Upper lobe of left lung (tissue), 6 donors: ENCODE results near the gene CLIP2. TPM values are rescaled to one million over a fixed set of nuclear protein-coding genes. Genes with fewer than 3 reads are reported as not detected.

Experiments used
- ATAC-seq, 2 donors: fragments of 200-7000 bp; cut with Tn5 transposase; one replicate each; pipeline ENCODE4 v1.9.1; 2022; ENCODE audit warnings: mild to moderate bottlenecking in 2 of 2, moderate library complexity in 2 of 2; ENCODE audit not compliant: low FRiP score in 2 of 2
- DNase-seq, 2 donors: peaks; one replicate each; pipeline ENCODE4 v3.0.0-alpha.2; 2019 to 2020
- H3K27ac ChIP-seq, 4 donors: fragments of 200-600 bp; sonication (generic); one replicate each; pipeline ENCODE4 v1.5.1; 2016 to 2019
- H3K27me3 ChIP-seq, 4 donors: fragments of 200-600 bp; sonication (generic); one replicate each; pipeline ENCODE4 v1.5.1; 2017 to 2019
- H3K36me3 ChIP-seq, 4 donors: fragments of 200-600 bp; sonication (generic); one replicate each; pipeline ENCODE4 v1.5.1; 2016 to 2019
- H3K4me1 ChIP-seq, 4 donors: fragments of 200-600 bp; sonication (generic); one replicate each; pipeline ENCODE4 v1.5.1; 2018 to 2019
- H3K4me3 ChIP-seq, 4 donors: fragments of 200-600 bp; sonication (generic); one replicate each; pipeline ENCODE4 v1.5.1; 2017 to 2019; ENCODE audit warnings: mild to moderate bottlenecking in 2 of 4, moderate library complexity in 1 of 4
- H3K9me3 ChIP-seq, 4 donors: fragments of 200-600 bp; sonication (generic); one replicate each; pipeline ENCODE4 v1.5.1; 2018 to 2019
- CTCF ChIP-seq, 6 experiments: fragments of 450-650 bp in 4 of 6; fragments of 200-600 bp in 2 of 6; sonication (generic) in 2 of 6; IDR thresholded peaks; one replicate each; pipeline ENCODE4 v1.5.1; 2016 to 2019; ENCODE audit warnings: antibody characterized with exemption in 6 of 6
- EP300 ChIP-seq, 4 donors: sonication (generic); formaldehyde crosslinking; IDR thresholded peaks; one replicate each; pipeline ENCODE4 v1.5.1; 2017; ENCODE audit warnings: antibody characterized with exemption in 4 of 4, control low read depth in 2 of 4
- POLR2A ChIP-seq, 4 donors: fragments of 450-650 bp; IDR thresholded peaks; one replicate each; pipeline ENCODE4 v1.5.1; 2016 to 2017; ENCODE audit warnings: antibody characterized with exemption in 4 of 4, mild to moderate bottlenecking in 2 of 4
- POLR2AphosphoS5 ChIP-seq, 2 donors: sonication (generic); formaldehyde crosslinking; IDR thresholded peaks; one replicate each; pipeline ENCODE4 v1.5.1; 2017; ENCODE audit warnings: antibody characterized with exemption in 2 of 2
- WGBS, 2 donors: methylation state at CpG; one replicate each; pipeline ENCODE4 v1.1.5; 2017 to 2018; 5-methylcytosine and 5-hydroxymethylcytosine counted together
- total RNA-seq, 6 donors: library from RNA; depleted of rRNA in 4 of 6; stranded (reverse); fragments of >200 nt in 4 of 6; gene quantifications; one replicate each; pipeline versions ENCODE4 v1.1.0 to v1.2.1, GENCODE V29; 2016 to 2021
- donor health status: DM: no; HTN: no; CAD: no; lungs with moderate emphysema.
- donor health status: DM: no; HTN: yes; CAD: no; lungs with severe emphysema.

The CLIP2 gene
- total RNA-seq, 6 donors from 2014 or later: 12.1 to 55.5 (median 24.8) TPM

GRCh38 chr7:74454021-74454924, 165.1 kb downstream of the CLIP2 start:
- Histone ChIP-seq H3K36me3 (no peaks in the 10 kb centered on the region), H3K27ac (peak overlapping the region; percentile 80 to 91 (median 86)), H3K9me3 (no peaks in the 10 kb centered on the region), H3K27me3 (no peaks in the 10 kb centered on the region), H3K4me3 (peak overlapping the region; percentile 57 to 73 (median 66)), H3K4me1 (peaks cover 17 to 28% (median 20%) of the 10 kb centered on the region in 4 donors)
- 5 to 10% methylated on average over 2 to 17 of the region's 61 CpGs for WGBS, 2 donors
- TF ChIP-seq EP300 (IDR thresholded peaks at IDR 0.05) (no peak), POLR2A (IDR thresholded peaks at IDR 0.05) (peak in 2 of 4 donors; percentile 21 to 31)
- DNase-seq: peak in 1 of 2 donors; percentile 87
- ATAC-seq: peak; percentile 2

- Histone ChIP-seq H3K27me3 (no peaks in the 10 kb centered on the region), H3K4me3 (peak overlapping the region; percentile 57 to 73 (median 66)), H3K9me3 (no peaks in the 10 kb centered on the region), H3K4me1 (peaks cover 17 to 28% (median 20%) of the 10 kb centered on the region in 4 donors), H3K36me3 (no peaks in the 10 kb centered on the region), H3K27ac (peak overlapping the region; percentile 80 to 91 (median 86))
- DNase-seq: peak in 1 of 2 donors; percentile 70
- 73 to 87% methylated on average over 3 to 9 of the region's 11 CpGs for WGBS, 2 donors
- TF ChIP-seq EP300 (IDR thresholded peaks at IDR 0.05): no peak
- peak in 1 of 2 donors; percentile 1 for ATAC-seq
These were observed 165.7 kb downstream of the CLIP2 start for GRCh38 chr7:74454925-74455288.

- peak in 1 of 2 donors; percentile 42 for ATAC-seq
These were observed 166.1 kb downstream of the CLIP2 start for GRCh38 chr7:74455291-74455804.

More at GRCh38 chr7:74455291-74455804, 166.1 kb downstream of the CLIP2 start:
- Histone ChIP-seq H3K36me3 (no peaks in the 10 kb centered on the region), H3K27me3 (no peaks in the 10 kb centered on the region), H3K4me3 (peak overlapping the region; percentile 4 to 73 (median 64)), H3K4me1 (peaks cover 17 to 28% (median 20%) of the 10 kb centered on the region in 4 donors), H3K9me3 (no peaks in the 10 kb centered on the region), H3K27ac (peak overlapping the region; percentile 80 to 91 (median 86))
- peak in 1 of 2 donors; percentile 64 for DNase-seq
- TF ChIP-seq POLR2AphosphoS5 (IDR thresholded peaks at IDR 0.05) (peak in 1 of 2 donors; percentile 16), POLR2A (IDR thresholded peaks at IDR 0.05) (peak in 2 of 4 donors; percentile 40 to 57), CTCF (IDR thresholded peaks at IDR 0.05) (no peak), EP300 (IDR thresholded peaks at IDR 0.05) (no peak)
- 64 to 70% methylated on average over 9 to 13 of the region's 13 CpGs for WGBS, 2 donors

Other genes starting within 250 kb of the CLIP2 start
- 10 to 100 TPM; 15.9 to 51.9 (median 33.0) TPM for gene LIMK1, start 205.6 kb upstream of the CLIP2 start, total RNA-seq
- gene EIF4H, start 115.1 kb upstream of the CLIP2 start, total RNA-seq: 100 to 1,000 TPM; 123 to 238 (median 203) TPM
- 10 to 100 TPM; 15.2 to 77.1 (median 34.7) TPM for gene LAT2, start 79.4 kb upstream of the CLIP2 start, total RNA-seq
- 10 to 100 TPM in 5 of 6 donors, 1 to 10 TPM in 1; 9.5 to 19.4 (median 14.0) TPM for gene RFC2, start 35.0 kb upstream of the CLIP2 start, total RNA-seq
- gene GTF2IRD1, start 164.5 kb downstream of the CLIP2 start, total RNA-seq: 10 to 100 TPM; 16.4 to 41.9 (median 28.1) TPM